Endothelial cell of umbilical vein (primary cell): ENCODE measurements around the gene TBCC. TPM values are rescaled to one million over a fixed set of nuclear protein-coding genes. Genes with fewer than 3 reads are reported as not detected.

ENCODE experiments used
- BruUV-seq: library from RNA; stranded (reverse); fragments of 400-500 nt; replicated peaks from 2 replicates; lab custom pipeline; 2021; lab: Mats Ljungman, UMichigan
- CTCF ChIA-PET: fragments of 300-600, 350-600 bp; sonication (Branson Sonifier 250); formaldehyde crosslinking; loops from one replicate; lab custom pipeline; 2021; ENCODE audit warnings: antibody characterized with exemption, inconsistent platforms; lab: Charles Lee
- POLR2A ChIA-PET: fragments of 300-600, 350-600 bp; sonication (Branson Sonifier 250); formaldehyde crosslinking; loops from one replicate; lab custom pipeline; 2021; ENCODE audit warnings: antibody characterized with exemption, inconsistent platforms; lab: Charles Lee
- DNase-seq: peaks from one replicate; pipeline ENCODE4 v3.0.0-alpha.2; 2011; ENCODE audit warnings: low read depth, low spot score
- FAIRE-seq: peaks from 2 replicates; lab custom pipeline; 2011; peaks lifted over from hg19 to GRCh38; lab: Jason Lieb, UNC
- H2AFZ ChIP-seq: 2 replicates; pipeline ENCODE4 v1.6.0; 2012; ENCODE audit warnings: low read depth, low read length, control low read depth, inconsistent platforms
- H3K27ac ChIP-seq: 2 replicates; pipeline ENCODE4 v1.5.1; 2011; ENCODE audit warnings: low read depth, mild to moderate bottlenecking, control low read depth, low read length, moderate library complexity; ENCODE audit not compliant: insufficient read depth
- H3K27me3 ChIP-seq, 2 experiments: 2 replicates each; pipeline versions ENCODE4 v1.6.0 to v1.6.1; 2011; ENCODE audit warnings: low read length in 2 of 2, mixed read lengths in 1 of 2; ENCODE audit not compliant: control insufficient read depth in 2 of 2, insufficient read depth in 2 of 2
- H3K36me3 ChIP-seq, 2 experiments: 2 replicates in 1 of 2; 3 replicates in 1 of 2; pipeline ENCODE4 v1.5.1; 2011; ENCODE audit warnings: low read length in 2 of 2, mild to moderate bottlenecking in 1 of 2, moderate library complexity in 1 of 2; ENCODE audit not compliant: control insufficient read depth in 2 of 2, insufficient read depth in 2 of 2; ENCODE audit errors: extremely low read depth in 1 of 2
- H3K4me1 ChIP-seq: 3 replicates; pipeline ENCODE4 v1.5.1; 2011; ENCODE audit warnings: mild to moderate bottlenecking, low read length; ENCODE audit not compliant: control insufficient read depth, insufficient read depth; ENCODE audit errors: extremely low read depth
- H3K4me2 ChIP-seq: 2 replicates; pipeline ENCODE4 v1.6.1; 2011; ENCODE audit warnings: low read length, control low read depth, mixed read lengths; ENCODE audit not compliant: insufficient read depth
- H3K4me3 ChIP-seq, 3 experiments: fragments of 200-600 bp in 1 of 3; sonication (generic), shearing (Covaris generic) in 1 of 3; replicated peaks in 1 of 3; 2 replicates each; pipeline ENCODE4 v1.5.1; 2011 to 2016; ENCODE audit warnings: control low read depth in 3 of 3, low read length in 3 of 3, mild to moderate bottlenecking in 2 of 3, inconsistent platforms in 1 of 3, low read depth in 1 of 3, moderate library complexity in 1 of 3; ENCODE audit not compliant: insufficient read depth in 1 of 3
- H3K79me2 ChIP-seq: 2 replicates; pipeline ENCODE4 v1.6.0; 2012; ENCODE audit warnings: low read length, inconsistent platforms; ENCODE audit not compliant: control insufficient read depth, insufficient read depth
- H3K9ac ChIP-seq: replicated peaks from 2 replicates; pipeline ENCODE3; 2011; ENCODE audit warnings: low read length, control low read depth; ENCODE audit not compliant: insufficient read depth; ENCODE audit errors: extremely low read depth
- H3K9me1 ChIP-seq: replicated peaks from 3 replicates; pipeline ENCODE4 v1.6.0; 2011; ENCODE audit warnings: mild to moderate bottlenecking, low read length; ENCODE audit not compliant: control insufficient read depth, insufficient read depth; ENCODE audit errors: extremely low read depth
- H3K9me3 ChIP-seq: replicated peaks from 2 replicates; pipeline ENCODE4 v1.5.1; 2012; ENCODE audit warnings: low read length, inconsistent platforms; ENCODE audit not compliant: control insufficient read depth, insufficient read depth
- H4K20me1 ChIP-seq: replicated peaks from 2 replicates; pipeline ENCODE3; 2011; ENCODE audit warnings: mild to moderate bottlenecking, low read length; ENCODE audit not compliant: control insufficient read depth, insufficient read depth; ENCODE audit errors: extremely low read depth
- CTCF ChIP-seq, 2 donors: IDR thresholded peaks; 1 replicate in 1 of 2; 2 replicates in 1 of 2; pipeline ENCODE4 v1.5.1; 2011; ENCODE audit warnings: low read length in 2 of 2, mild to moderate bottlenecking in 2 of 2, moderate library complexity in 2 of 2, control low read depth in 1 of 2, inconsistent platforms in 1 of 2, low read depth in 1 of 2; ENCODE audit not compliant: insufficient read depth in 1 of 2; ENCODE audit errors: extremely low read depth in 1 of 2
- EZH2 ChIP-seq: IDR thresholded peaks from 2 replicates; pipeline ENCODE4 v1.6.1; 2012; ENCODE audit warnings: borderline replicate concordance, low read depth, mild to moderate bottlenecking, moderate library complexity, low read length, inconsistent platforms; ENCODE audit not compliant: severe bottlenecking
- FOS ChIP-seq: IDR thresholded peaks from 2 replicates; pipeline ENCODE4 v1.6.1; 2011; ENCODE audit warnings: mild to moderate bottlenecking, low read length, moderate library complexity, borderline replicate concordance; ENCODE audit not compliant: insufficient read depth
- GATA2 ChIP-seq: IDR thresholded peaks from 2 replicates; pipeline ENCODE4 v1.7.0; 2011; ENCODE audit warnings: low read depth, mild to moderate bottlenecking, moderate library complexity, mixed read lengths, low read length; ENCODE audit not compliant: insufficient read length, insufficient read depth
- JUN ChIP-seq: IDR thresholded peaks from 2 replicates; pipeline ENCODE4 v1.6.1; 2011; ENCODE audit warnings: borderline replicate concordance, low read depth; ENCODE audit not compliant: insufficient read length, insufficient read depth
- MAX ChIP-seq: IDR thresholded peaks from 2 replicates; pipeline ENCODE4 v1.6.1; 2011; ENCODE audit not compliant: insufficient read depth, insufficient read length
- MYC ChIP-seq: IDR thresholded peaks from one replicate; pipeline ENCODE4 v1.6.1; 2011; ENCODE audit warnings: mild to moderate bottlenecking, low read depth, low read length
- POLR2A ChIP-seq: IDR thresholded peaks from 2 replicates; pipeline ENCODE4 v1.6.1; 2012; ENCODE audit warnings: low read depth, mild to moderate bottlenecking, control low read depth, low read length
- POLR2AphosphoS5 ChIP-seq: IDR thresholded peaks from 2 replicates; pipeline ENCODE4 v1.6.1; 2012; ENCODE audit warnings: low read depth, mild to moderate bottlenecking, control low read depth, low read length, moderate library complexity; ENCODE audit not compliant: insufficient read depth
- dilution Hi-C: fragments of 300-500 bp; cut with MboI; formaldehyde crosslinking; loops from one replicate; pipeline ENCODE4 v1.15.0; 2019; ENCODE audit warnings: low sequenced_read_pairs; ENCODE audit not compliant: extremely low pct_ligation_motif_present
- intact Hi-C: fragments of 100-400 bp; cut with micrococcal nuclease; formaldehyde crosslinking; loops from one replicate; pipeline ENCODE4 v1.10.0; 2022
- polyA plus RNA-seq, 4 experiments: library from polyadenylated mRNA; depleted of rRNA in 3 of 4; stranded (reverse) in 3 of 4; unstranded in 1 of 4; fragments of >200 nt; gene quantifications; 2 replicates each; pipeline versions ENCODE4 v1.2.1 to v1.2.3, GENCODE V29; 2011 to 2012; ENCODE audit warnings: missing spikeins in 1 of 4
- total RNA-seq: library from RNA; stranded (reverse); gene quantifications from 2 replicates; pipeline ENCODE4 v1.2.3, GENCODE V29; 2021

TBCC gene
- total and polyA plus RNA-seq, 2 donors (not counting 3 experiments of a cell fraction or from before 2014, with no cell fraction given), result 15.9 to 19.1 TPM

GRCh38 chr6:42791706-42792320 lies 45.9 kb upstream of the TBCC start:
- Histone ChIP-seq H4K20me1 (no peaks in the 10 kb centered on the region), H2AFZ (no peak overlapping the region), H3K9me1 (no peaks in the 10 kb centered on the region), H3K27ac (no peak overlapping the region), H3K4me2 (no peak overlapping the region), H3K4me1 (no peaks in the 10 kb centered on the region), H3K9me3 (no peaks in the 10 kb centered on the region), H3K9ac (no peak overlapping the region), H3K27me3 (no peaks in the 10 kb centered on the region), H3K4me3 (no peak overlapping the region), H3K36me3 (no peaks in the 10 kb centered on the region), H3K79me2 (peaks cover 11% of the 10 kb centered on the region)
- DNase-seq (no peak), FAIRE-seq (no peak)
- dilution Hi-C loops, result no loop called here
- CTCF ChIA-PET, result interaction anchor here (0.8 to 1.0 kb wide), 2 partner anchors 9 to 130 kb away, joined by 3 read pairs; no protein-coding TSS in a partner anchor
- BruUV-seq, result no TSS peak
- intact Hi-C loops, result no loop called here
- POLR2A ChIA-PET, result interaction anchor here (1.0 kb wide), 1 partner anchor 46 kb away, joined by 7 read pairs; the partner anchor contains the start of gene TBCC
- no peak for TF ChIP-seq POLR2A

DNA sequence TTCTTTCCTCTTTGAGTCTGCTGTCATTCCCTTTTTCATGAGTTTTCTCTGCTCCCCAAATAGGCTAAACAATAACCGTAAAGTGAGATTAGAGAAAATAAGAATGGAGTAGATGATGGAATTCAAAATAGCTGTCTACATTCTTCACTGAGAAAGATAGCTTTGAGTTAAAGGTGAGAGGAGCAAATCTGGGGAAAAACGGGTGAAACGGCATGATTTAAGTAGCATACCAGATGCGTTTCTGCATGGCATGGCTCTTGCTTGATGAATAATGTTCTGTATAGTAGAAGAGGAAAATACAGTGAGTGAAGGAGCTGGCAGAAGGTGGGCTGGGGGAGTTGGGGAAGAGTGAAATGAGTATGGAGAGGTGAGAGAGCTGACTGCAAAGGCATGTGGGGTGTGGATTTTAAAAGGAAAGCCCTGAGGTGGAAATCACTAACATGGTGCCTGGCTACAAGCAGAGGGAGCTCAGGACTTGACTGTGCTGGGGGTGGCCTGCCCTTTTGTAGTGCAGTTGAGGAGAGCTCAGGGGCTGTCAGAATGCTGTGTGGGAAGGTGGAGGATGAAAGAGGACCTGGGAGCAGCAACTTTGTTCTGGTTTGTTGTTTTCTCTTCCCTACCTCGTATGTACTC lies 44.8 kb upstream of the TBCC start:
- H3K27ac ChIP-seq, result no peak overlapping the region
- POLR2A ChIA-PET, result interaction anchor here (0.6 kb wide), 1 partner anchor 8 kb away, joined by 16 read pairs; the partner anchor contains the start of gene BICRAL
- BruUV-seq, result no TSS peak

More for the DNA sequence above, 44.8 kb upstream of the TBCC start:
- DNase-seq, result no peak
- Histone ChIP-seq H3K9me3 (no peaks in the 10 kb centered on the region), H3K4me2 (no peak overlapping the region), H3K79me2 (peaks cover 22% of the 10 kb centered on the region), H3K27me3 (no peaks in the 10 kb centered on the region), H3K9me1 (no peaks in the 10 kb centered on the region), H3K9ac (no peak overlapping the region), H4K20me1 (no peaks in the 10 kb centered on the region), H3K36me3 (no peaks in the 10 kb centered on the region), H3K4me1 (no peaks in the 10 kb centered on the region), H3K4me3 (no peak overlapping the region), H2AFZ (no peak overlapping the region)
- no peak for FAIRE-seq
- intact Hi-C loops, result no loop called here
- CTCF ChIA-PET, result interaction anchor here (0.9 kb wide), 1 partner anchor 8 kb away, joined by 3 read pairs; the partner anchor contains the start of gene BICRAL
- TF ChIP-seq MYC, result no peak
- TF ChIP-seq CTCF (IDR thresholded peaks at IDR 0.05; ENCODE audit: extremely low read depth in 1 of 2, insufficient read depth in 1 of 2, low read depth in 1 of 2, low read length in 2 of 2), result no peak
- no peak for TF ChIP-seq GATA2
- no peak for TF ChIP-seq EZH2
- TF ChIP-seq MAX, result no peak
- no peak for TF ChIP-seq POLR2AphosphoS5
- no peak for TF ChIP-seq FOS
- no peak for TF ChIP-seq JUN
- no peak for TF ChIP-seq POLR2A
- dilution Hi-C loops, result no loop called here
